ENCODE measurements around the gene HS6ST2.

HS6ST2 gene

GRCh38 chrX:132842460-132843238, 115.8 kb downstream of the HS6ST2 start:
- no peak for DNase-seq

- peak; percentile 2 for DNase-seq
Observed at GRCh38 chrX:132837967-132838366, 120.5 kb downstream of the HS6ST2 start.

DNA sequence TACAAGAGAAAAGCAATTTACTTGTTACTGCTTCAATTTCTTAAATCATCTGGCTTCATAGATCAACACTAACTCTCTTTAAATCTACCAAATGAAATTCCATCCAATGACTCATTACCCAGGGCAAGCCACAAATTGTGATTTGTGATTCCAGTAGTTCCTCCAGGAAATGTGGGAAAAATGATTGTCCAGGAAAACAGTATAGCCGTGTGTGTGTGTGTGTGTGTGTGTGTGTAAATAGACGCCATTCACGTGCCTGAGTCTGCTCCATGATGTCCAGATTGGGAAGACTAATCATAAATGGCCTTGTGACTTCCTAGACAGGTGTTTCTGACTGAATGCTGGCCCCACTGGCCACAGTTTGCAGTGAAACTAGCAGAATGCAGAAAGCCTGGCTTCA, 121.3 kb downstream of the HS6ST2 start:
- DNase-seq = peak; percentile 52

GRCh38 chrX:132836471-132836870, 122.0 kb downstream of the HS6ST2 start:
- no peak for DNase-seq

DNA sequence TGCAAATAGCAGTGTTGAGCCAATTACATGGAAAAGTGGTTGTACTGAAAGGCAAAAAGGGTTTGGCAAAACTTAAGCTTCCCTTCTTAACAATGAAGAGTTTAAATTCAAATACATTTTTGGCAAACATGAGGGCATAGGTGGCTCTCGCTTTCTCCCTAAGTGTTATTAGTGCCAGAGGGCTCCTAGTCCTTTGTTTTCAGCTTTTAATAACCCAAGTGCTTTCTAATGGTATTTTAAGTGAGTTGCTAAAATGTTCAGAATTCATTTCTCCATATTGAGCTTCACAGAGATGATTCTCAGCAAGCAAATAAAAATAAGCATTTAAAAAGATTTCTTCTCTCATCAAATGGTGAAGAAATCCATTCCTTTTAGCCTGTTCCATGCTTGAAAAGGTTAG, 123.7 kb downstream of the HS6ST2 start:
- no peak for DNase-seq

DNA sequence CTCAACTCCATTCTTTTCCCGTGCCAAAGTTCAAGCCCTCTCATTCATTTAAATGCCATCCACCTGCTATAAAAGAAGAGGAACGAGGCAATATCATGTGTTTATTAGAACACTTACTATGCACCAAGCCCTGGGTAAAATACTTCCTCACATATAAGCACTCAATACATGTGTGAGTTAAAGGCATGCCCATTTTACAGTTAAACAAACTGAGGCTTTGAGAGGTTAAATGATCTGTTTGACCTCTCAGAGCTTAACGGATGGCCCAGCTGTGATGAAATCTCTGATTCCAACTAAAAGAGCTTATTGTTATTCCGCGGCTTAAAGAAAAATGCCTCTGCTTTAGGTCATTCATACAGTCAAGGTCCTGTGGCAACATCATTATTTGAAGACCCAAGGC, 124.3 kb downstream of the HS6ST2 start:
- DNase-seq = no peak

DNA sequence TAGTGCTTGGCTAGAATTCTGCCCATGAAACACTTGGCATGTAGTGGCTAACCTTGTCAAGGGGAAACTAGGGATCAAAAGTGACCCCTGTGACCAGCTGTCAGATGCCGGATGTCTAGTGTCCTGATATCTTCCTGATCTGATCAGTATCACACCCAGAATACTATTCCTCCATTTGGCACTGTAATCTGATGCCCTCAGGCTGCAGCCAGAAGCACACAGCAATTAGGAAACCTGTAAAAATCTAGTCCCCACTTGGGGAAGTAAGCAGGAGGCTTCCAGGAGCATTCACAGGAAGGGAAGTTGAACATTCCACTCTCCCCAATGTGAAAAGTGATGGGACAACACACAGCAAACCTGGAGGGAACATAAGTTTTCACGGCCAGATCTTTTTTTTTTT, 125.1 kb downstream of the HS6ST2 start:
- no peak for DNase-seq

- DNase-seq = no peak
Observed at GRCh38 chrX:132831336-132831973, 127.0 kb downstream of the HS6ST2 start.

- no peak for DNase-seq
Observed at GRCh38 chrX:132822634-132823012, 135.8 kb downstream of the HS6ST2 start.

DNA sequence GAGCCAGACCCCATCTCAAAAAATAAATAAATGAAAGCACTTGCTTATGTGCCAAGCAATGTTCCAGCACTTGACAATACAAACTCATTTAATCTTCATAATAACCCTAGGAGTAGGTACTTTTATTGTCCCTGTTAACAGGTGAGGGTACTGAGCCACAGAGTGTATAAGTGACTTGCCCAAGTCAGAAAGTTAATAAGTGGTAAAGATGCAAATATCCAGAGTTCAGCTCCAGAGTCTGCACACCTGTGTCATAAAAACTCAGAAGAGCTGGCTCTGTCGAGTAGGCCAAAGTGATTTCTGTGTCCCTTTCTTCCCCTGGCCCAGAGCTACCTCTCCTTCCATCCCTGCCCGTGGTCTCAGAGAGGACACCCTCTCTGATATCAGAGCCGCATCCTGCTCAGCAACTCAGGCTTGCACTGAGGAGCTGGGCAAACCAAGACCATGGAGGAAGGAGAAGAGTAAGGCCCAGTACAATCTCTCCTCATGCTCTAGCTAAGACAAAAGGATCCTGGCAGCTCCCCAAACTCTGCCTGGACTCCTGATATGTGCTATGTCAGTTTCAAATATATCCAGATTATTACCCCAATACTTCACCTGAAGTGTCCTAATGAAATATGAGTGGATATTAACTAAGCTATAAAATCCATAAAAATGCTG, 136.3 kb downstream of the HS6ST2 start:
- DNase-seq = no peak

DNA sequence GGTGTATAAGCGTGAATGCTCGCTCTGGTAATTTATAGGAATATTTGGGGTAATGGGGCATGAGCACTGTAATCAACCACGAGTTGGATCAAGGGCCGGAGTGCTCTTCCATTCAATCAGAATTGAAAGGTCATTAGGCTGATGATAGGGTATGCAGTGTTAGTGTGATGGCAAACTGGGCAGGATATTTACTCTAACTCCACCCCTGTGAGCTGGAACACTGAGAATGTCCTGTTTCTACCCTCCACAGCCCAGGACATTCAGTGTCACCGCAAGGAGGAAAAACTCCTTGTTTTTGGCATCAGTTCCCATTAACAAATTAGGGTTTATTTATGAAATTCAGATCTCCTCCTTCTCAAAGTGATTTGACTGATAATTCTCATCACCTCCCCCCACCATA, 137.8 kb downstream of the HS6ST2 start:
- no peak for DNase-seq

GRCh38 chrX:132819711-132820264, 138.6 kb downstream of the HS6ST2 start:
- DNase-seq = no peak

GRCh38 chrX:132818638-132819037, 139.8 kb downstream of the HS6ST2 start:
- DNase-seq = no peak

- no peak for DNase-seq
Observed at GRCh38 chrX:132815643-132816042, 142.8 kb downstream of the HS6ST2 start.

GRCh38 chrX:132810964-132811712, 147.3 kb downstream of the HS6ST2 start:
- peak; percentile 10 for DNase-seq

DNA sequence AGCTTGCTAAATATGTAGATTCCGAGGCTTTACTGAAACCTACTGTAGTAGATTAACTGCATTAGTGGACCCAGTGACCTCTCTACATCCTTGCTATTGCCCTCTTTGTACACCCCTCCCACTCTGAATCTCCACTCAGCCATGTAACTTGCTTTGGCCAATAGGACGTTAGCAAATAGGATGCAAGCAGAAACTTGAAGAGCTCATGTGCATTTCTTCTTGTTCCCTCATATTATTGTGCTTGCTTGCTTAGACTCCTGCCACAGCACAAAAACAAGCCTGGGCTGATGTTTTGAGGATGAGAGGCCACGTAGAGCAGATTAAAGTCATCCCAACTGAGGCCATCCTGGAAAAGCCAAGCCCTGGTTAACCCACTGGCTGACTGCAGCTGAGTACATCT, 147.9 kb downstream of the HS6ST2 start:
- no peak for DNase-seq

GRCh38 chrX:132809581-132809980, 148.8 kb downstream of the HS6ST2 start:
- no peak for DNase-seq

DNA sequence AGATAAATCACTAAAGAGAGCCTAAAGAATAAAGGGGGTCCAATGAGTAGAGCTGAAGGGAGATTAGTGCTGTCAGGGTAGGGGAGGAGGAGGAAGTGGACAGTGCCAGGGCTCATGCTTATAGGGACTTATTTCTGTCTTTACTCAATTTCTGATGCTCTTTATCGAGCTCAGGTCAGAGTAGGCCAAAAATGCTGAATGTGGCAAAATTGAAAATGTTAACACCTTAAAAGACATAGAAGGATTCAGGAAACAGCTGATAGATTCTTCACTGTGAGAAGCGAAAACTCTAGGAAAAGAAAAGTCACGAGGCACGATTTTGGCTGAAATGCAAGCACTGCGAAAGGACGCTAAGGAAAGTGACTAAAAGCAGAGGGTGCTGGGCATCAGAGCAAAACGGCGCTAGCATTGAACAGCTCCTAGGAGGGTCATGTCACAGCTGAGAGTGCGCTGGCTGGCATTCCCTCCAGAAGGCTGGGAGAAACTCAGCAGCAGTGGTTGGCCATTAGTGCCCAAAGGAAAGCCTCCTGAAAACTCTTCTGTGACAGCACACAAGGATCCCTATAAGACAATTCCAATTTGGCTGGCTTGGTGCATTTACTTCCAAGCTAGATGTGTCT, 150.9 kb downstream of the HS6ST2 start:
- no peak for DNase-seq

- DNase-seq = no peak
Observed at GRCh38 chrX:132802033-132802432, 156.4 kb downstream of the HS6ST2 start.

DNA sequence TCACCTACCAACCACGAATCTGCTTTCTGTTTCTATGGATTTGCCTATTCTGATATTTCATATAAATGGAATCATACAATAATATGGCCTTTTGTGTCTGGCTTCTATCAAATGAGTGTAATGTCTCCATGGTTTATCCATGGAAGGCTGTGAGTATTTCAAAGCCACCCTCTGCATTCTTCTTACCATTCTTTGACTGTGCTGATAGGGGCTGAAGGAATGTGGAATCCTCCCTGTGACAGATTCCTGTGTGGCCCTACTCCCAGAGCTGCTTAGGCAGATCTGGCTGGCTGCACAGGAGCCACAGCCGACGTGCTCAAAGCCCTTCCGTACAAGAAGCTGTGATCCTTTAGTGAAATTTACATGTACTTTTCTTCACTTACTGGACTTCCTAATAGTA, 163.2 kb downstream of the HS6ST2 start:
- no peak for DNase-seq

DNA sequence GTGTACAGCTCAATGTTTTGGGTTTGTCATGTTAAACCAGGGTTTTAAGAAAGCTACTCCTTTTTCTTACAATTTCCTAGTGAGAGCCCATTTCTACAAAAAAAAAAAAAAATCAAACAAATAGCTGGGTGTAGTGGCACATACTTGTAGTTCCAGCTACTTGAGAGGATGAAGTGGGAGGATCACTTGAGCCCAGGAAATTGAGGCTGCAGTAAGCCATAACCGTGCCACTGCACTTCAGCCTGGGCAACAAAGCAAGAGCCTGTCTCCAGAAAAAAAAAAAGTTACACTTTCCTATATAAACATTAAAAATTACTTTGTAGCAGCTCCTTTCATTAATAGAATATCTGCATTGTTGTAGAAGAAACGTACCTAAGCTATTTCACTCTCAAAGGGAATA, 166.7 kb downstream of the HS6ST2 start:
- DNase-seq = peak; percentile 44

DNA sequence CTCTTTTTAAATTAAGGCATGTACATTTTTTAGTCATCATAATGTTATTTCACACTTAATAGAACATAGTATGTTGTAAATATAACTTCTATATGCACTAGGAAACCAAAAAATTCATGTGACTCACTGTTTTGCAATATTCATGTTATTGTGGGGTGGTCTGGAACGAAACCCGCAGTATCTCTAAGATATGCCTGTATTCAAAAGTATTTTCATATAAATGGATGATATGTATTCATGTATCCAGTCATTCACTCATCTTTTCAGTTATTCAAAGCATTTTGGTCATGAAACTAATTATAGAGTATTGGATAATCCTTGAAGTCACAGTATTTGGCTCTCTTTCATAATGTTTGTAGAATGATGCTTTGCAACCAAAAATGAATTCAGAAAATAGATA, 168.1 kb downstream of the HS6ST2 start:
- DNase-seq = no peak

GRCh38 chrX:132786217-132786616, 172.2 kb downstream of the HS6ST2 start:
- DNase-seq = no peak
